HG02840 (cell line): ENCODE data around the gene PHYHIPL.

ENCODE experiments used
- ATAC-seq: cut with Tn5 transposase; IDR thresholded peaks from one replicate; pipeline ENCODE4 v1.9.1; 2021; ENCODE audit warnings: mild to moderate bottlenecking, moderate library complexity, moderate number of reproducible peaks; ENCODE audit not compliant: unreplicated experiment, low FRiP score

The PHYHIPL gene

DNA sequence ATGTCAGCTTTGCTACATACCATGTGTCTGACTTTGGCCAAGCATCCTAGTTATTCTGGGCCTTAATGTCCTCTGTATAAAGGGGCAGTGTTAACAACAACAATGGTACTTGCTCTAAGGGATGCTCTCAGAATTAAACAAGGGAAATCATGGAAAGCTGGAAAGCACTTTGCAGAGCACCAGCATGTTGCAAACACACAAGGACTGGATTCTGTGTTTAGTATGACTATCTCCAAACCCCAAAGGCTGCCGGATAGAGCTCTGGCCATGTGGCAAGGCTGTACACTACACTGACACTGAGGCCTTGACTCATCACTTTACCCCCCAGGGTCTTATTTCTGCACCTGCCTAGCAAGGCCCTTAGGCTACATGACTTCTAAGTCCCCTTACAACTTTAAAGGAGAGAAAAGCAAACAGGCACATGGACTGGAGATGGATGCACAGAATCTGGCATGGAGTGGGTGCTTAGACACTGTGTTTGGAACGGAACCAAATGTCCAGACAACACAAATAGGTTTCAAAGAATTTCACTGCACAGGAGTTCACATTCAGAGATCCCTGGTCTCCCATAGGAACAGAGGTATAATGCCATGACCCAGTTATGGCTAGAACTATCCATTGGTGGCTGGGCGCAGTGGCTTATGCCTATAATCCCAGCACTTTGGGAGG lies 111.3 kb downstream of the PHYHIPL start:
- ATAC-seq: no peak

DNA sequence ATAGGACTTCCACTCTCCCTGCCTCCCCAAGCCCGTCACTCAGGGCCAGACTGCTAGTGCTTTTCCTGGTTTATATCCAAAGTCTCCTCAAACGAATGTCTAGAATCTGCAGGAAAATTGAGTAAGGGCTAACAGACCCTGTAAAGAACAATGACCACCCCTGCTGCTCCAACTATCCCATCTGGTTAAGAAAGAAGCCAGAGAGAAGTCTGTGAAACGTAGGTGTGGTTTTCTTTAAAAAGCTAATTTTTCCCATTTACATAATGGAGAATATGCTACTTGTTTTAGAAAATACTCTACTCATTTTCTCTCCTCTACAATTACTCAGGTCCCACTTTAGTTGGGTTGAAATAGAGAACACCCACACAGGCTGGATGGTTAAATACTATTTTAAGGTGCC lies 113.4 kb downstream of the PHYHIPL start:
- ATAC-seq: no peak

DNA sequence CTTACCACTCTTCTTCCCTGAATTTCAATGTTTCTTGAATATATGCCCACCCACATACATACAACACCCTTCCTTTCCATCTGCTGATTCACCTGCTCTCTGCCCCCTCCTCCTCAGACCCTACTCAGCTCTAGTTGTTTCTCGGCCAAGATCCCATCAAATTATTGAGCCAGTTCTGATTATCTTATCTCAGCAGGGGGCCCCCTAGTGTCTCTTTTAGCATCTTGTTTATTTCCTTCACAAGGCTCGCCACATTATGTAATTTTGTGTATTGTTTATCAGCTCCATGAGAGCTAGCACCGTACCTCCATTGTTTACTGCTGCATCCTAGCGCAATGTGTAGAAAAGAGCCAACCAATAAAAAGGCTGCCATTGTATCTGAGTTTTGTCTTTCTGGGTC lies 114.0 kb downstream of the PHYHIPL start:
- no peak for ATAC-seq
